Thymus (tissue), 11 donors: Measurements from ENCODE around the gene TMEM175. TPM values are rescaled to one million over a fixed set of nuclear protein-coding genes. Genes with fewer than 3 reads are reported as not detected.
"Not testable (repeated sequence)": the region's sequence is repeated elsewhere in the genome, so short reads cannot be mapped to it uniquely, and the experiment has no call there.

Source experiments
- DNase-seq, 9 donors: peaks; one replicate each; pipeline ENCODE4 v3.0.0-alpha.2; 2013; ENCODE audit warnings: low spot score in 9 of 9, low read depth in 6 of 9, missing footprints in 1 of 9
- H3K27ac ChIP-seq, 2 donors: one replicate each; pipeline ENCODE4 v1.5.1; 2013; ENCODE audit warnings: control low read depth in 1 of 2, low read depth in 1 of 2, low read length in 1 of 2, mild to moderate bottlenecking in 1 of 2, moderate library complexity in 1 of 2
- H3K27me3 ChIP-seq, 2 donors: one replicate each; pipeline ENCODE4 v1.5.1; 2013; ENCODE audit warnings: low read length in 1 of 2; ENCODE audit not compliant: control insufficient read depth in 2 of 2, insufficient read depth in 1 of 2
- H3K36me3 ChIP-seq, 2 donors: one replicate each; pipeline ENCODE4 v1.5.1; 2013; ENCODE audit warnings: low read length in 1 of 2, mild to moderate bottlenecking in 1 of 2, moderate library complexity in 1 of 2; ENCODE audit not compliant: control insufficient read depth in 2 of 2, insufficient read depth in 2 of 2
- H3K4me1 ChIP-seq, 2 donors: one replicate each; pipeline ENCODE4 v1.5.1; 2013; ENCODE audit warnings: low read length in 2 of 2; ENCODE audit not compliant: control insufficient read depth in 2 of 2, insufficient read depth in 2 of 2
- H3K4me3 ChIP-seq, 2 donors: one replicate each; pipeline ENCODE4 v1.5.1; 2013; ENCODE audit warnings: low read length in 2 of 2, control low read depth in 1 of 2, mild to moderate bottlenecking in 1 of 2
- H3K9me3 ChIP-seq, 2 donors: one replicate each; pipeline ENCODE4 v1.5.1; 2013; ENCODE audit warnings: low read length in 1 of 2, mild to moderate bottlenecking in 1 of 2; ENCODE audit not compliant: control insufficient read depth in 2 of 2, insufficient read depth in 1 of 2
- WGBS: extraction: QIAGEN DNeasy Blood & Tissue Kit; methylation state at CpG from one replicate; pipeline ENCODE4 v1.1.7; 2013; 5-methylcytosine and 5-hydroxymethylcytosine counted together
- polyA plus RNA-seq: library from polyadenylated mRNA; stranded (reverse); fragments of 200-250 nt; gene quantifications from one replicate; pipeline ENCODE4 v1.2.3, GENCODE V29; 2013
- total RNA-seq: library from RNA; stranded (reverse); fragments of 120-200 nt; gene quantifications from one replicate; pipeline ENCODE4 v1.2.4, GENCODE V29; 2013
- donor health status: healthy.

TMEM175 gene
- total and polyA plus RNA-seq, 2 donors: 10.9 to 87.1 TPM

DNA sequence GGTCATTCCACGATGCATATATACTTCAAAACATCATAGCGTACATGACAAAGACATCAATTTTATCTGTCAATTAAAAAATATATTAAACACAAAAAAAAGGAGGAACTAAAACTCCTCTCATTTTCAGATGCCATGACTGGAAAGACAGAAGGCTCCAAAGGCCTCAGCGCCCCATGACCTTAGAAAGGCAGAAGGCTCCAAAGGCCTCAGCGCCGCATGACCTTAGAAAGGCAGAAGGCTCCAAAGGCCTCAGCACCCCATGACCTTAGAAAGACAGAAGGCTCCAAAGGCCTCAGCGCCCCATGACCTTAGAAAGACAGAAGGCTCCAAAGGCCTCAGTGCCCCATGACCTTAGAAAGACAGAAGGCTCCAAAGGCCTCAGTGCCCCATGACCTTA lies 13.7 kb upstream of the TMEM175 start:
- H3K36me3 ChIP-seq, H3K27me3 ChIP-seq, H3K4me3 ChIP-seq, H3K27ac ChIP-seq, DNase-seq, H3K9me3 ChIP-seq: not testable (repeated sequence)
- H3K4me1 ChIP-seq: peaks cover 15 to 23% of the 10 kb centered on the region in 2 donors
- 88% methylated on average over 6 of the region's 6 CpGs for WGBS

DNA sequence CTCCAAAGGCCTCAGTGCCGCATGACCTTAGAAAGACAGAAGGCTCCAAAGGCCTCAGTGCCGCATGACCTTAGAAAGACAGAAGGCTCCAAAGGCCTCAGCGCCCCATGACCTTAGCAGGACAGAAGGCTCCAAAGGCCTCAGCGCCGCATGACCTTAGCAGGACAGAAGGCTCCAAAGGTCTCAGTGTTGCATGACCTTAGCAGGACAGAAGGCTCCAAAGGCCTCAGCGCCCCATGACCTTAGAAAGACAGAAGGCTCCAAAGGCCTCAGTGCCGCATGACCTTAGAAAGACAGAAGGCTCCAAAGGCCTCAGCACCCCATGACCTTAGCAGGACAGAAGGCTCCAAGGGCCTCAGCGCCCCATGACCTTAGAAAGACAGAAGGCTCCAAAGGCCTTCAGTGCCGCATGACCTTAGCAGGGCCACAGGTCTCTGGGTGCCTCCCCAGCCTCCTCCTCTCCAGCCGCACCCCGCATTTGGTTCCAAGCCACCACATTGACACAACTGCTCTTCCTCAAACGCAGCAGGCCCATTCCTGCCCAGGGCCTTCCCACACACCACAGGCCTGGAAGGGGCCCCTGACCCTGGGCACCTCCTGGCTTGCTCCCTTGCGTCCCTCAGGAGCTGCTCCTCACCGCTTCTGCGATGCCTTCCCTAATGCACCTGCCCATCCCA lies 13.1 kb upstream of the TMEM175 start:
- DNase-seq, H3K27me3 ChIP-seq, H3K36me3 ChIP-seq, H3K9me3 ChIP-seq, H3K27ac ChIP-seq, H3K4me3 ChIP-seq: not testable (repeated sequence)
- peaks cover 15 to 23% of the 10 kb centered on the region in 2 donors for H3K4me1 ChIP-seq
- WGBS: 97% methylated on average over 15 of the region's 15 CpGs

DNA sequence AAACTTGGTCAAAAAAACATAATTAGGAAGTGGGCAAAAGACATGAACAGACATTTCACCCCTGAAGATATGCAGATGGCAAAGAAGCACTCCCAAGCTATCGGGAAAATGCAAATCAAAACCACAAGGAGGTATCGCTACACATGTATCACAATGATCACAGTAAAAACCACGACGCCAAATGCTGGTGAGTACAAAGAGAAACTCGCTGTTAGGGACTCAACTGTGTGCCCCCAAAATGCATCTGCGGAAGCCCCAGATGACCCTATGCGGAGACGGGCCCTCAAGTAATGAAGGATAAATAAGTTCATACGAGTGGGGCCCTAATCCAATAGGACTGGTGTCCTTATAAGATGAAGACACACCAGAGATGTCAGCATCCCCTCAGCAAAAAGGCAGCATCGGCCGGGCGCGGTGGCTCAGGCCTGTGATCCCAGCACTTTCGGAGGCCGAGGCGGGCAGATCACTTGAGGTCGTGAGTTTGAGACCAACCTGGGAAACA lies 10.4 kb upstream of the TMEM175 start:
- DNase-seq: peak in 1 of 9 donors; percentile 33
- peaks cover 0 to 8% of the 10 kb centered on the region in 2 donors for H3K9me3 ChIP-seq
- H3K27ac ChIP-seq: no peak overlapping the region
- H3K4me1 ChIP-seq: peaks cover 2 to 10% of the 10 kb centered on the region in 2 donors
- H3K27me3 ChIP-seq: no peaks in the 10 kb centered on the region
- WGBS: 72% methylated on average over 17 of the region's 17 CpGs
- peaks cover 0 to 15% of the 10 kb centered on the region in 2 donors for H3K36me3 ChIP-seq
- H3K4me3 ChIP-seq: no peak overlapping the region

DNA sequence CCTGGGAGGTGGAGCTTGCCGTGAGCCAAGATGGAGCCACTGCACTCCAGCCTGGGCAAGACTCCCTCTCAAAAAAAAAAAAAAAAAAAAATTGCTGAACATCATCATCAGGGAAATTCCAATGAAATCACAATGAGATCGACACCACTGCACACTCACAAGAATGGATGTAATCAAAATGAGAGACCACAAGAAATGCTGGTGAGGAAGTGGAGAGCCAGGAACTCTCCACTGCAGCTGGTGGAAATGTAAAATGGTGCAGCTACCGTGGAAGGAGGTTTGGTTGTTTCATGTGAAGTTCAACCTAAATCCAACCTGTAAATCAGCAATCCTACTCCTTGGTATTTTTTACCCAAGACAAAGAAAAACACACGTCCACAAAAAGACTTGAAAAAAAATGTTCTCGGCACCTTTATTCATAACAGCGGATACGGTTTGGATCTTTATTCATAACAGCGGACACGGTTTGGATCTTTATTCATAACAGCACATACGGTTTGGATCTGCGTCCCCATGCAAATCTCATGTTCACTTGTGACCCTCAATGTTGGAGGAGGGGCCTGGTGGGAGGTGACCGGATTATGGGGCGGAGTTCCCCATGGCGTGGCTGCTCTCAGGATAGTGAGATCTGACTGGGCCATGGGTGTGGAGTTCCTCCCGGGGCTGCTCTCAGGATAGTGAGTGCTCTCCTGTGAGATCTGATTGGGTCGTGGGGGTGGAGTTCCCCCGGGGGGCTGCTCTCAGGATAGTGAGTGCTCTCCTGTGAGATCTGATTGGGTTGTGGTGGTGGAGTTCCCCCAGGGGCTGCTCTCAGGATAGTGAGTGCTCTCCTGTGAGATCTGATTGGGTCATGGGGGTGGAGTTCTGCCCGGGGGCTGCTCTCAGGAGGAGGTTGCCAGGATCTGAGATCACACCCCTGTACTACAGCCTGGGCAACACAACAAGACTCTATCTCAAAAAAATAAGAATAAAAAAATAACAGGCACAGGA lies 7.9 kb upstream of the TMEM175 start:
- Histone ChIP-seq H3K27ac (no peak overlapping the region), H3K9me3 (peaks cover 0 to under 1% of the 10 kb centered on the region in 2 donors), H3K36me3 (peaks cover 3 to 19% of the 10 kb centered on the region in 2 donors), H3K27me3 (no peaks in the 10 kb centered on the region), H3K4me1 (peaks cover 2 to 10% of the 10 kb centered on the region in 2 donors), H3K4me3 (no peak overlapping the region)
- DNase-seq: no peak
- 88% methylated on average over 18 of the region's 18 CpGs for WGBS

DNA sequence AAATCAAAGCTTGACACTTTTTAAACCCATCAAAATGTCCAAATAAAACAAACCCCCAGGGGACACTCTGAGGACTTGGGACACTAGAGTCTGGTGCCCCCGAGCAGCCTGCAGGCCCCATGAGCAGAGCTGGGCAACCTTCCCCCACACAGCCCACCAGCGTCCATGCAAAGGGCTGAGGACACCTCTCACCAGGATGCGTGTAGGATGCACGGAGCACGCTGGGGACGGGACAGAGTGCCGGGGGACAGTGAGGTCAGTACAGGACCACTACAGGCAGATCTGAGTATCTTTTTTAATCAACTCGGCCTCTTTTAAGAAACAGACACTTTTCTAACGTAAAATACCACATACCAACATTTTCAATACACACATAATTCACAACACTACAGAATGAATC lies 7.1 kb upstream of the TMEM175 start:
- WGBS: 97% methylated on average over 9 of the region's 9 CpGs
- DNase-seq: no peak

DNA sequence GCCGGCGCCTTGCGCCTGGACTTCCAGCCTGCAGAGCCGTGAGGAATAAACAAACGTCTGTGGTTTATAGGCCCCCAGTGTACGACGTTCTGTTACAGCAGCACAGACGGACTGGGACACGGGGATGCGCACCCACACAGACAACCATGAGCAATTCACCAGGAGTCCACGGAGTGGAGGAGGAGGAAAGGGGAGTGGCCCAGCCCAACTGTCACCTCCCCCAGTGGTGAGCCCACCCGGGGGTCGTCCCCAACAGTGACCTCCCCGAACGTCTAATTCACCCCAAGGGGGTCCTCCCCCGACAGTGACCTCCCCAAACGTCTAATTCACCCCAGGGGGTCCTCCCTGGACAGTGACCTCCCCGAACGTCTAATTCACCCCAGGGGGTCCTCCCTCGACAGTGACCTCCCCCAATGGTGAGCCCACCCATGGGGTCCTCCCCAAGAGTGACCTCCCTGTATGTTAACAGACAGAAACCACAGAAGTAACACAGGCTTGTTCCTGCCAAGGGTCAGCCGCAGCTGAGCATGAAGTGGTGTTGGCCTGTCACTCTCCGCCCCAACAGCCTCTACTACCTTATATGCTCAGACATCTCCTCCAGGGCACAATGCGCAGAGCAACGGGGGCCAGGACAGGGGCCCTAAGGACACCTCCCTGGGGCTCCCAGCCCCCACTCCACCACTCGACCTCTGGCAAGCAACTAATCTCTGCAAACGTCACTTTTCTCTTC lies 6.3 kb upstream of the TMEM175 start:
- DNase-seq: no peak
- H3K36me3 ChIP-seq: peaks cover 3 to 19% of the 10 kb centered on the region in 2 donors
- no peaks in the 10 kb centered on the region for H3K27me3 ChIP-seq
- no peaks in the 10 kb centered on the region for H3K9me3 ChIP-seq
- H3K4me1 ChIP-seq: peaks cover 13 to 18% of the 10 kb centered on the region in 2 donors
- no peak overlapping the region for H3K4me3 ChIP-seq
- WGBS: 97% methylated on average over 26 of the region's 26 CpGs
- H3K27ac ChIP-seq: no peak overlapping the region

More for the DNA sequence above, 7.1 kb upstream of the TMEM175 start:
- Histone ChIP-seq H3K36me3 (peaks cover 3 to 19% of the 10 kb centered on the region in 2 donors), H3K27ac (no peak overlapping the region), H3K27me3 (no peaks in the 10 kb centered on the region), H3K4me1 (peaks cover 6 to 11% of the 10 kb centered on the region in 2 donors), H3K4me3 (no peak overlapping the region), H3K9me3 (no peaks in the 10 kb centered on the region)

DNA sequence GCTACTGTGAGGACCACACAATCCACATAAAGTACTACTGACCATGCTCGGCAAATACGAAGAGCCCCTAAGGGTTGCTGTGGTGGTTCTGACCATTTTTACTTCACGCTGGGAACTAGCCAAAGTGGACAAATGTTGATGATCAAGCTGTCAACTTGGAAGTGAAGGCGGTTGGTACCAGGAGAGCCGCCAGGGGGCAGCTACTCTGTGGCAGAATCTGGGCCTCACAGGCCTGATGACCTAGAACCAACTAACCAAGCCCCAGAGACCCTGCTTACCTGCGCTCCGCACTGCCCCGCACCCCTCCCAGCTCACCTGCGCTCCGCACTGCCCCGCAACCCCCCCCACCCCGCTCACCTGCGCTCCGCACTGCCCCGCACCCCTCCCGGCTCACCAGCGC lies 5.7 kb upstream of the TMEM175 start:
- Histone ChIP-seq H3K27me3 (no peaks in the 10 kb centered on the region), H3K36me3 (peaks cover 3 to 19% of the 10 kb centered on the region in 2 donors), H3K4me3 (no peak overlapping the region), H3K9me3 (no peaks in the 10 kb centered on the region), H3K4me1 (peaks cover 18 to 23% of the 10 kb centered on the region in 2 donors), H3K27ac (no peak overlapping the region)
- WGBS: 97% methylated on average over 16 of the region's 17 CpGs
- no peak for DNase-seq

DNA sequence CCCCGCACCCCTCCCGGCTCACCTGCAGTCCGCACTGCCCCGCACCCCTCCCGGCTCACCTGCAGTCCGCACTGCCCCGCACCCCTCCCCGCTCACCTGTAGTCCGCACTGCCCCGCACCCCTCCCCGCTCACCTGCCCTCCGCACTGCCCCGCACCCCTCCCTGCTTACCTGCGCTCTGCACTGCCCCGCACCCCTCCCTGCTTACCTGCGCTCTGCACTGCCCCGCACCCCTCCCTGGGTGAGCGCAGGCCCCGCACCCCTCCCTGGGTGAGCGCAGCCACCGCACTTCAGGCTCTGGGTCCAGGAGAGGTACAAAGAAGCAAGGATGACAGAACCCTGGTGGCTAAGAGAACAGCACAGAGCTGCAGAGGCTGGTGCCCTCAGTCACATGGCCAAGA lies 4.7 kb upstream of the TMEM175 start:
- not testable (repeated sequence) for DNase-seq, H3K4me3 ChIP-seq, H3K27me3 ChIP-seq, H3K9me3 ChIP-seq, H3K27ac ChIP-seq
- Histone ChIP-seq H3K36me3 (peaks cover 3 to 13% of the 10 kb centered on the region in 2 donors), H3K4me1 (peaks cover 15 to 21% of the 10 kb centered on the region in 2 donors)
- WGBS: 98% methylated on average over 21 of the region's 21 CpGs
